IMR-90 (cell line): ENCODE results near the gene HIVEP3.

ENCODE experiments used
- CEBPB ChIP-seq: IDR thresholded peaks from 2 replicates; pipeline ENCODE4 v1.6.1; 2012; ENCODE audit warnings: low read depth, low read length, improper control_type of control experiment
- CHD1 ChIP-seq: IDR thresholded peaks from 2 replicates; pipeline ENCODE4 v1.6.1; 2012; ENCODE audit warnings: low read depth, low read length, improper control_type of control experiment
- CTCF ChIP-seq: conservative IDR thresholded peaks from 2 replicates; pipeline ENCODE4 v1.5.1; 2012; ENCODE audit warnings: mild to moderate bottlenecking, low read depth, low read length, improper control_type of control experiment
- FOS ChIP-seq: fragments of 150-350 bp; IDR thresholded peaks from 2 replicates; pipeline ENCODE4 v1.6.1; 2016; ENCODE audit warnings: low read depth, low read length
- MAFK ChIP-seq: IDR thresholded peaks from 2 replicates; pipeline ENCODE4 v1.6.1; 2012; ENCODE audit warnings: low read depth, low read length, improper control_type of control experiment
- MAZ ChIP-seq: IDR thresholded peaks from 2 replicates; pipeline ENCODE4 v1.6.1; 2012; ENCODE audit warnings: low read depth, mild to moderate bottlenecking, low read length, improper control_type of control experiment, moderate library complexity, borderline replicate concordance
- MXI1 ChIP-seq: IDR thresholded peaks from 2 replicates; pipeline ENCODE4 v1.6.1; 2012; ENCODE audit warnings: low read depth, mild to moderate bottlenecking, low read length, moderate library complexity, borderline replicate concordance
- NFE2L2 ChIP-seq: fragments of 150-350 bp; IDR thresholded peaks from 2 replicates; pipeline ENCODE4 v1.6.1; 2016; ENCODE audit warnings: low read depth, mild to moderate bottlenecking, low read length
- POLR2A ChIP-seq: IDR thresholded peaks from 2 replicates; pipeline ENCODE4 v1.6.1; 2012; ENCODE audit warnings: mild to moderate bottlenecking, low read depth, low read length
- RCOR1 ChIP-seq: IDR thresholded peaks from 2 replicates; pipeline ENCODE4 v1.6.1; 2012; ENCODE audit warnings: mild to moderate bottlenecking, low read length, improper control_type of control experiment; ENCODE audit not compliant: insufficient replicate concordance
- RFX5 ChIP-seq: IDR thresholded peaks from 2 replicates; pipeline ENCODE4 v1.8.0; 2012; ENCODE audit warnings: low read depth, mild to moderate bottlenecking, low read length, moderate library complexity
- SMC3 ChIP-seq: fragments of 150-350 bp; IDR thresholded peaks from 2 replicates; pipeline ENCODE4 v1.6.1; 2016; ENCODE audit warnings: low read depth, mild to moderate bottlenecking, antibody characterized with exemption, low read length, moderate library complexity
- USF2 ChIP-seq: fragments of 150-350 bp; IDR thresholded peaks from 2 replicates; pipeline ENCODE4 v1.6.1; 2017; ENCODE audit warnings: mild to moderate bottlenecking, antibody characterized with exemption, low read length, low read depth

- TF ChIP-seq POLR2A (no peak), CTCF (no peak), FOS (no peak), CEBPB (no peak), NFE2L2 (no peak), RCOR1 (no peak), RFX5 (no peak), MAZ (no peak), MXI1 (no peak), MAFK (no peak), CHD1 (no peak), USF2 (no peak), SMC3 (no peak)
Measured at GRCh38 chr1:41768583-41768982, 150.1 kb downstream of the HIVEP3 start.
